ENCODE data around the gene MYL12A.

DNA sequence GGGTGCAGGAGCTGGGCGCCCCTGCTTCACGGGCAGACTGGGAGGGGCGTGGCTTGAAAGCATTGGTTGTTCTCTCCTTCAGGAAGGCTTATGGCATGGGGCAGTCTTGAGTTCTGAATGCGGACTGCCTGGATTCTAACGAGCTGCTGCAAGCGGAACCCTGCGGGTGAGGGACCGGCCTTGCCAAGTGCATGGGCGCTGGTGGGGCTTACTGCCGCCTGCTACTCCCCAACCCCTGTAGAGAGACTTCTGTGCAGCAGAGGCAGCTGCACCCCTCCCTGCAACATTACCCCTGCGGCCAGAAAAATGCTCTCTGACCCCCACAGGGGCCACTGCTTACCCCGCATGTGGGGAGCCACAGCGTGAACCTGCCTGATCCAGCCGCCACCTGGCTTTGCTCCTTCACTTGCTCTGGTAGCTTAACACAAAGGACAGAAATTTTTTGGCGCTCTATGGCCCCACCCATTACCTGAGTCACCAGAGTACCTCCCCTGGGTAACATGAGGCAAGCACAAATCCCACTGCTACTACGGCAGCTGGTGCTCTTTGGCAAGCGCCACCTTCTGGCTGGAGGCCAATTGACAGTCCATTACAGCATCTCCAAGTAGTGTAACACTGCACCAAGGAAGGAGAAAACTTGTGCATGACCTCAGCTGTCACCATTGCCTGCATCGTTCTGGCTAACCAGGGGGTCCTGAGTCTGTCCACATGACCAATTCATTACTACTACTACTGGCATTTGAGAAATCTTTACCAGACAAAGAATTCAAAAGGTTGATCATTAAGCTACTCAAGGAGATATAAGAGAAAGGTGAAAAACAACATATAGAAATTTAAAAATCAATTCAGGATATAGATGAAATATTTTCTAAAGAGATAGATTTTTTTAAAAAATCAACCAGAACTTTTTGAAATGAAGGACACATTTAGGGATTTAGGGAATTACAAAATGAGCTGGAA, 49.7 kb downstream of the MYL12A start:
- TF ChIP-seq, protein P1, sequence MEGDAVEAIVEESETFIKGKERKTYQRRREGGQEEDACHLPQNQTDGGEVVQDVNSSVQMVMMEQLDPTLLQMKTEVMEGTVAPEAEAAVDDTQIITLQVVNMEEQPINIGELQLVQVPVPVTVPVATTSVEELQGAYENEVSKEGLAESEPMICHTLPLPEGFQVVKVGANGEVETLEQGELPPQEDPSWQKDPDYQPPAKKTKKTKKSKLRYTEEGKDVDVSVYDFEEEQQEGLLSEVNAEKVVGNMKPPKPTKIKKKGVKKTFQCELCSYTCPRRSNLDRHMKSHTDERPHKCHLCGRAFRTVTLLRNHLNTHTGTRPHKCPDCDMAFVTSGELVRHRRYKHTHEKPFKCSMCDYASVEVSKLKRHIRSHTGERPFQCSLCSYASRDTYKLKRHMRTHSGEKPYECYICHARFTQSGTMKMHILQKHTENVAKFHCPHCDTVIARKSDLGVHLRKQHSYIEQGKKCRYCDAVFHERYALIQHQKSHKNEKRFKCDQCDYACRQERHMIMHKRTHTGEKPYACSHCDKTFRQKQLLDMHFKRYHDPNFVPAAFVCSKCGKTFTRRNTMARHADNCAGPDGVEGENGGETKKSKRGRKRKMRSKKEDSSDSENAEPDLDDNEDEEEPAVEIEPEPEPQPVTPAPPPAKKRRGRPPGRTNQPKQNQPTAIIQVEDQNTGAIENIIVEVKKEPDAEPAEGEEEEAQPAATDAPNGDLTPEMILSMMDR (IDR thresholded peaks at IDR 0.05 in 4 of 5, conservative IDR thresholded peaks at IDR 0.05 in 1 of 5), result no peak
- TF ChIP-seq POLR2A (IDR thresholded peaks at IDR 0.05), result no peak
